ENCODE measurements around the gene TMEM63A.
"Not testable (repeated sequence)": the region's sequence is repeated elsewhere in the genome, so short reads cannot be mapped to it uniquely, and the experiment has no call there.

Gene TMEM63A

GRCh38 chr1:225909477-225909876, 27.3 kb upstream of the TMEM63A start:
- in situ Hi-C loops (cut with MboI; ENCODE audit: low sequenced_read_pairs), result no loop called here

GRCh38 chr1:225908773-225909172, 26.6 kb upstream of the TMEM63A start:
- in situ Hi-C loops (cut with MboI; ENCODE audit: low sequenced_read_pairs), result no loop called here

- in situ Hi-C loops (cut with MboI; ENCODE audit: low sequenced_read_pairs), result no loop called here
Observed at GRCh38 chr1:225908013-225908640, 25.9 kb upstream of the TMEM63A start.

GRCh38 chr1:225907341-225907740, 25.2 kb upstream of the TMEM63A start:
- in situ Hi-C loops (cut with MboI; ENCODE audit: low sequenced_read_pairs), result no loop called here

- in situ Hi-C loops (cut with MboI; ENCODE audit: low sequenced_read_pairs), result no loop called here
Observed at GRCh38 chr1:225906467-225906866, 24.3 kb upstream of the TMEM63A start.

- in situ Hi-C loops (cut with MboI; ENCODE audit: low sequenced_read_pairs), result no loop called here
Observed at GRCh38 chr1:225903623-225904022, 21.4 kb upstream of the TMEM63A start.

DNA sequence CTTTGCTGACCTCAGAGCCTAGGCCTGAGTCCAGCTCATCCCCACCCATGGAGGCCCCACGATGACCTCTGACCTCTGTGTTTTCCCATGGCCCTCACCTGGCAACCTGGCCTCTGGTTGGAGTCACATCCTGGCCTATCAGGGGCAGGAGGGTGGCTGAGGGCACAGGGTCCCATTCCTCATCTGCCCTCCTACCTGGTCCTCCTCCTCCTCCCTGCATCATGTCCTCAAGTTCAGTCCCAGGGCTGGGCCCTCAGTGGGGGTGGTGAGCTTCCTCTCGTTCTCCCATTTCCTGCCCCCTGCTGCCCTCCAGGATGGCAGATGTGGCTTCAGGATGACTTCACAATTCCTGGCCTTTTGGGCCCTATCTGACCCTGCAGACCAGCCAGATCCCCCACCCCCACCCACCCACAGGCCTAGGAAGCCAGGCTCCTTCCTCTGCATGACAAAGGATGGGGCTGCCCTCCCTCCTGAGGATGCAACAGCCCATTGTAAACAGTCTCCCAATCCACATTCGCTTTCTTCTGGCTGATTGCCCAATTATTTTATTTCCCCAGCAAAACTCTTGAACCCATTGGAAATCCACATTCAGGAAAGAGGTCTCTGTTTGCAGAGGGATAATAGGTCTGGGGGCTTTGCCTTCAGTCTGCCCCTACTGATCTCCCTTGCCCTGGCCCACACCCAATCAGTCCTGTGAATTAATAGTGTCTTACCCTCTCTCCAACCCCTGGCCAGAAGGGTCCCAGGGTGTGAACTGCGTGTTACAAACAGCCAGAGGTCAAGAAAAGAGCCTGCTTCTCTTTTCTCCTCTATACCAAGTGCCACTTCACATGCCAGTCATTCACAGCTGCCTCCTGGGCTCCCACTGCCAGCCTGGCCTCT, 17.1 kb upstream of the TMEM63A start:
- in situ Hi-C loops (cut with MboI; ENCODE audit: low sequenced_read_pairs), result no loop called here

- in situ Hi-C loops (cut with MboI; ENCODE audit: low sequenced_read_pairs), result no loop called here
Observed at GRCh38 chr1:225897595-225898514, 15.7 kb upstream of the TMEM63A start.

DNA sequence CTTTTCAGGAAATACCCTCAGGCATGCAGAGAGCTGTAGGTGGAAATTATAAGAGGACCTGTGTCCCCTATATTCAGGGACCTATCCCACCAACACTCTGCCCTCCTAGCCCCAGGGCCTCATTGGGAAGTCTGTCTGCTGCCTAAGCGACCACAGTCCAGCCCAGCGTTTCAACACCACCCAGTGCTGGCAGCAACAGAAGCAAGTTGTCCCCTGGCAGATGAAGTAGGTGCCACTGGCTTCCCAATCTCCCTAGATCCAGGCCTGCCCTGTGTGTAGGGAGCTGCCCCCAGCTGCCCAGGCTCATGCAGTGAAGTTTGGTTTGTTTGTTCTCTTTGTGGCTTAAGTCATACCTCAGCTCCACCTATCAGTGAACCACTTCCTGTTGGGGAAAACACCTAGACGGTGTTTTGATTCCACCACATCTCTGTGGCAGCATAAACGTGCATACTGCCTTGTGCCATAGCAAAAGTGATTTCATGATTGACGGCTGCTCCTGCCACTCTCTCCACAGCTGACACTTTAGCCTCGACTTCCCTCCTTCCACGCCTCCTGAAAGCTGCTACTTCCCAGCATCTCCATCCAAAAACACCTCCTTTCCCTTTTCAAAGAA, 14.9 kb upstream of the TMEM63A start:
- in situ Hi-C loops (cut with MboI; ENCODE audit: low sequenced_read_pairs), result no loop called here

GRCh38 chr1:225896494-225896893, 14.3 kb upstream of the TMEM63A start:
- in situ Hi-C loops (cut with MboI; ENCODE audit: low sequenced_read_pairs), result no loop called here

DNA sequence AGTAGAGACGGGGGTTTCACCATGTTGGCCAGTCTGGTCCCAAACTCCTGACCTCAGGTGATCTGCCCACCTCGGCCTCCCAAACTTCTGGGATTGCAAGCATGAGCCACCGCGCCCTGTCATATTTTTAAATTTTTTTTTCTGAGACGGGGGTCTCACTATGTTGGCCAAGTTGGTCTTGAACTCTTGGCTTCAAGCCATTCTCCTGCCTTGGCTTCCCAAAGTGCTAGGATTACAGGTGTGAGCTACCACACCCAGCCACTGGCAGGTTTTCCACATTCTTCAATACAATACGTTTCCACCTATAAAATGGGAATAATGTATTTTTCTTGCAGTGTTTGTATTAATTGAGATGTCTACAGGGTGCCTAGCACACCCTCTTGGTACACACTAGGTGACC, 10.1 kb upstream of the TMEM63A start:
- in situ Hi-C loops (cut with MboI; ENCODE audit: low sequenced_read_pairs), result no loop called here

DNA sequence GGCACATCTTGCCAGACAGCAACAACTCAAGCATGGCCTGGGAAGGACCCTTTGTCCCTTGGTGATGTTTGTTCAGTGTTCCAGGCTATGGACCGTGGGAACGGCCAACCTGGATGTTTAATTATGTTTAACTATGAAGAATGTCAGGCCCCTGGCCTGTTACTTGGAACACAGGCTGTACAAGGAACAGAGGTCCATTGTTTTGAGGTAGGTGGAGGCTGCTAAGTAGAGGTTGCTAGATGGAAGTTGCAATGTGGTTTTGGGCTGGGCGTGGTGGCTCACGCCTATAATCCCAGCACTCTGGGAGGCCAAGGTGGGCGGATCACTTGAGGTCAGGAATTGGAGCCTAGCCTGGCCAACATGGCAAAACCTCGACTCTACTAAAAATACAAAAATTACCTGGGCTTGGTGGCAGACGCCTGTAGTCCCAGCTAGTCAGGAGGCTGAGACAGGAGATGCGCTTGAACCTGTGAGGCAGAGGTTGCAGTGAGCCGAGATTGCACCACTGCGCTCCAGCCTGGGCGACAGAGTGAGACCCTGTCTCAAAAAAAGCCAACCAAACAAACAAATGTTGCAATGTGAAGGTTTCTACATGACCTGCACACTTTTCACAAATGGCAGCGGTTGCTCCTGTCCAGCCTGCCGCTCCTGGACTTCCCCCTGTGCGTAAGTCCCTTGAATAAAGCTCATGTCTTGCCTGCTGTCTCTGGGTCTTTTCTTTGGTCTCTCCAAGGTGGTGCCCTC, 9.2 kb upstream of the TMEM63A start:
- in situ Hi-C loops (cut with MboI; ENCODE audit: low sequenced_read_pairs), result no loop called here

DNA sequence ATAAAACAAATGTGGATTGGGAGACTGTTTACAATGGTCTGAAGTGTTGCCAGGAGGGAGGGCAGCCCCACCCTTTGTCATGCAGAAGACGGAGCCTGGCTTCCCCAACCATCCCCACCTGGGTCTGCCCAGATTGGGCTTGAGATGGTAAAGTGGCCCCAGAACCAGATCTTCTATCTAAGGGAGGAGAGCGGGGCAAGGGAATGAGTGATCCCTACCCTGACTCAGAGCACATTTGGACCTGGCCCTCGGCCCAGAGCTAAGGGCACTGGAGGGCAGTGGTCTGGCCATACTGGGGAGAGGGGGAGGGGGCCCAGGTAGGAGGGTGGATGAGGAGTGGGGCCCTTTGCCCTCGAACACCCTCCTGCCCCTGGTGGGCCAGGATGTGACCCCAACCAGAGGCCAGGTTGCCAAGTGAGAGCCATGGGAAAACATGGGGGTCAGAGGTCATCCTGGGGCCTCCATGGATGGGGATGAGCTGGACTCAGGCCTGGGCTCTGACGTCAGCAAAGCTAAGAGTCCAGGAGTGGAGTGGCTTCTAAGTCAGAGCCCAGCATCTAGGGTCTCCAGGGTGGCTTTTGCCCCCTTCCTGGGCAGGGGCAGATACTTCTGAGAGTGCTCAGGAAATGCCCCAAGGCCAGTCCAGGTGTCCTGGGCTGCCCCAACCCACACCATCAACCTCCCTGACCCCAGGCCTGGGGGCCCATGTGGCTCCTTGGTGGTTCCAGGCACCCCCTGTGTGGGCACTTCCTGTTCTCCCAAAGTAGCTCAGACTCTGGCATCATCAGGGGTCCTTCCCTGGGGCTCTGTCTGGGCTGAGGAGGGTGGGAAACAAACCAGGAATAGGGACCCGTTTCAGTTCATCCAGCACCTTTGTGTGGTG, 8.4 kb upstream of the TMEM63A start:
- in situ Hi-C loops (cut with MboI; ENCODE audit: low sequenced_read_pairs), result no loop called here

- in situ Hi-C loops (cut with MboI; ENCODE audit: low sequenced_read_pairs), result no loop called here
Observed at GRCh38 chr1:225889743-225890142, 7.6 kb upstream of the TMEM63A start.

- in situ Hi-C loops (cut with MboI; ENCODE audit: low sequenced_read_pairs), result no loop called here
Observed at GRCh38 chr1:225888898-225889601, 6.9 kb upstream of the TMEM63A start, which contains the start of gene LEFTY1. Gene LEFTY1, minus strand, starts transcription at chr1:225889146. Its CDS starts 80 bp downstream, at chr1:225889066.

GRCh38 chr1:225888289-225888897, 6.2 kb upstream of the TMEM63A start:
- in situ Hi-C loops (cut with MboI; ENCODE audit: low sequenced_read_pairs), result no loop called here

GRCh38 chr1:225887554-225888288, 5.5 kb upstream of the TMEM63A start:
- in situ Hi-C loops (cut with MboI; ENCODE audit: low sequenced_read_pairs), result not testable (repeated sequence)

DNA sequence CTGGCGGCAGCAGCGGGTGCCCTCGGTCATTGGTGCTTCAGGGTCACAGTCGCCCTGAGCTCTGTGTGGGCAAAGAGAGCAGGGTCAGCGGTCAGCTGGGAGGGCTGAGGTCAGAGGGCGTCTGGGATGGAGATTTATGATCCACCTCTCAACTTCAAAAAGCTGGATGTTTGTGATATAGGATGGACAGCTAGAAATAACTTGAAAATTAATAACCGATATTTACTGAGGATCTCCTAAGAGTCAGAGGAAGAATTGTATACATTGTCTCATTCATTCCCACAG, 4.8 kb upstream of the TMEM63A start:
- in situ Hi-C loops (cut with MboI; ENCODE audit: low sequenced_read_pairs), result no loop called here

All from HL-60/S4 (cell line).